Activated CD4-positive, alpha-beta T cell treated with anti-CD3 and anti-CD28 coated beads, Interleukin-2, amount 10 ng/mL, durations not matched to agents 24 days and 14 days (primary cell): ENCODE results near the gene ANKRD13C. TPM values are rescaled to one million over a fixed set of nuclear protein-coding genes. Genes with fewer than 3 reads are reported as not detected.

Experiments used
- DNase-seq: peaks from one replicate; pipeline ENCODE4 v3.0.0; 2022
- H3K27ac Mint-ChIP-seq: one replicate; pipeline ENCODE4 v1.8.0; 2022; ENCODE audit warnings: mild to moderate bottlenecking, mixed read lengths
- H3K27me3 Mint-ChIP-seq: one replicate; pipeline ENCODE4 v1.8.0; 2022; ENCODE audit warnings: mixed read lengths
- H3K36me3 Mint-ChIP-seq: one replicate; pipeline ENCODE4 v1.8.0; 2022; ENCODE audit warnings: low read depth, mild to moderate bottlenecking, mixed read lengths
- H3K4me1 Mint-ChIP-seq: one replicate; pipeline ENCODE4 v1.8.0; 2021; ENCODE audit warnings: mixed read lengths
- H3K4me3 Mint-ChIP-seq: one replicate; pipeline ENCODE4 v1.8.0; 2022; ENCODE audit warnings: mild to moderate bottlenecking, moderate library complexity, mixed read lengths
- H3K9me3 Mint-ChIP-seq: one replicate; pipeline ENCODE4 v1.8.0; 2021; ENCODE audit warnings: mixed read lengths
- intact Hi-C: fragments of 100-400 bp; cut with micrococcal nuclease; formaldehyde crosslinking; loops from one replicate; pipeline ENCODE4 v1.15.1; 2023
- total RNA-seq: library from RNA; stranded (reverse); gene quantifications from 2 replicates; pipeline ENCODE4 v1.2.3, GENCODE V29; 2022

The ANKRD13C gene
- total RNA-seq, 1 donor from 2014 or later = 24.6 TPM

- no peak for DNase-seq
- Mint-ChIP-seq H3K27ac (peak overlapping the region; percentile 51), H3K36me3 (peaks cover 79% of the 10 kb centered on the region), H3K27me3 (no peaks in the 10 kb centered on the region), H3K4me3 (no peak overlapping the region), H3K4me1 (peaks cover 28% of the 10 kb centered on the region), H3K9me3 (no peaks in the 10 kb centered on the region)
- intact Hi-C loops = loop anchor here (5.0 kb wide), 1 partner anchor 115 kb away; no protein-coding TSS in a partner anchor
Measured at GRCh38 chr1:70247122-70247521, 107.4 kb downstream of the ANKRD13C start.

- Mint-ChIP-seq H3K4me1 (peaks cover 6% of the 10 kb centered on the region), H3K27ac (no peak overlapping the region), H3K36me3 (peaks cover 70% of the 10 kb centered on the region), H3K27me3 (no peaks in the 10 kb centered on the region), H3K4me3 (no peak overlapping the region), H3K9me3 (no peaks in the 10 kb centered on the region)
- DNase-seq = no peak
- intact Hi-C loops = no loop called here
Measured at GRCh38 chr1:70239940-70240339, 114.6 kb downstream of the ANKRD13C start.

GRCh38 chr1:70234733-70235132 lies 119.8 kb downstream of the ANKRD13C start:
- peaks cover 4% of the 10 kb centered on the region for H3K4me1 Mint-ChIP-seq
- no peak overlapping the region for H3K27ac Mint-ChIP-seq
- H3K9me3 Mint-ChIP-seq = no peaks in the 10 kb centered on the region
- no peak overlapping the region for H3K4me3 Mint-ChIP-seq
- no peak for DNase-seq
- peaks cover 61% of the 10 kb centered on the region for H3K36me3 Mint-ChIP-seq
- intact Hi-C loops = no loop called here
- H3K27me3 Mint-ChIP-seq = no peaks in the 10 kb centered on the region

GRCh38 chr1:70231475-70231874 lies 123.0 kb downstream of the ANKRD13C start:
- Mint-ChIP-seq H3K27ac (no peak overlapping the region), H3K4me1 (peaks cover 20% of the 10 kb centered on the region), H3K4me3 (no peak overlapping the region), H3K36me3 (peaks cover 57% of the 10 kb centered on the region), H3K9me3 (no peaks in the 10 kb centered on the region), H3K27me3 (no peaks in the 10 kb centered on the region)
- DNase-seq = no peak
- intact Hi-C loops = no loop called here

- Mint-ChIP-seq H3K9me3 (no peaks in the 10 kb centered on the region), H3K27ac (no peak overlapping the region), H3K4me1 (peaks cover 30% of the 10 kb centered on the region), H3K36me3 (peaks cover 49% of the 10 kb centered on the region), H3K27me3 (no peaks in the 10 kb centered on the region), H3K4me3 (no peak overlapping the region)
- no peak for DNase-seq
- intact Hi-C loops = loop anchor here (2.0 kb wide), 1 partner anchor 14 kb away; no protein-coding TSS in a partner anchor
Measured at GRCh38 chr1:70228670-70229069, 125.9 kb downstream of the ANKRD13C start.

- H3K9me3 Mint-ChIP-seq = no peaks in the 10 kb centered on the region
- H3K36me3 Mint-ChIP-seq = peaks cover 51% of the 10 kb centered on the region
- no peaks in the 10 kb centered on the region for H3K27me3 Mint-ChIP-seq
- H3K4me3 Mint-ChIP-seq = peak overlapping the region; percentile 44
- peaks cover 39% of the 10 kb centered on the region for H3K4me1 Mint-ChIP-seq
- H3K27ac Mint-ChIP-seq = peak overlapping the region; percentile 42
- DNase-seq = no peak
- intact Hi-C loops = no loop called here
Measured at GRCh38 chr1:70227439-70227838, 127.1 kb downstream of the ANKRD13C start.

GRCh38 chr1:70224954-70225353 lies 129.6 kb downstream of the ANKRD13C start:
- no peak overlapping the region for H3K27ac Mint-ChIP-seq

GRCh38 chr1:70222716-70223235 lies 131.7 kb downstream of the ANKRD13C start:
- intact Hi-C loops = loop anchor here (5.0 kb wide), 1 partner anchor 860 kb away; the partner anchor contains the start of gene ZRANB2
- Mint-ChIP-seq H3K27me3 (no peaks in the 10 kb centered on the region), H3K4me1 (peaks cover 44% of the 10 kb centered on the region), H3K4me3 (peak overlapping the region; percentile 96), H3K9me3 (no peaks in the 10 kb centered on the region), H3K27ac (peak overlapping the region; percentile 99), H3K36me3 (peaks cover 38% of the 10 kb centered on the region)
- no peak for DNase-seq

More at GRCh38 chr1:70224954-70225353, 129.6 kb downstream of the ANKRD13C start:
- no peaks in the 10 kb centered on the region for H3K9me3 Mint-ChIP-seq
- peaks cover 44% of the 10 kb centered on the region for H3K4me1 Mint-ChIP-seq
- intact Hi-C loops = loop anchor here (5.0 kb wide), 1 partner anchor 857 kb away; the partner anchor contains the start of gene ZRANB2
- H3K36me3 Mint-ChIP-seq = peaks cover 45% of the 10 kb centered on the region
- no peaks in the 10 kb centered on the region for H3K27me3 Mint-ChIP-seq
- DNase-seq = no peak
- no peak overlapping the region for H3K4me3 Mint-ChIP-seq

- no peaks in the 10 kb centered on the region for H3K27me3 Mint-ChIP-seq
Measured at GRCh38 chr1:70221238-70222121, 133.0 kb downstream of the ANKRD13C start, which contains the start of gene SRSF11. SRSF11 (plus strand) TSS chr1:70221380; CDS start chr1:70221637, 257 bp downstream.

GRCh38 chr1:70220517-70221237 lies 133.8 kb downstream of the ANKRD13C start:
- Mint-ChIP-seq H3K4me3 (peak overlapping the region; percentile 96), H3K27ac (peak overlapping the region; percentile 99), H3K4me1 (peaks cover 32% of the 10 kb centered on the region), H3K9me3 (no peaks in the 10 kb centered on the region), H3K27me3 (no peaks in the 10 kb centered on the region), H3K36me3 (peaks cover 39% of the 10 kb centered on the region)
- DNase-seq = peak; percentile 60
- intact Hi-C loops = loop anchor here (1.0 to 5.0 kb wide), 4 partner anchors 15 to 862 kb away; partner anchors contain the start of genes ANKRD13C, CTH, LRRC40 and ZRANB2

More at GRCh38 chr1:70221238-70222121, 133.0 kb downstream of the ANKRD13C start, which contains the start of gene SRSF11:
- peaks cover 33% of the 10 kb centered on the region for H3K4me1 Mint-ChIP-seq
- DNase-seq = peak; percentile 99
- H3K36me3 Mint-ChIP-seq = peaks cover 36% of the 10 kb centered on the region
- intact Hi-C loops = loop anchor here (1.0 to 5.0 kb wide), 4 partner anchors 16 to 861 kb away; partner anchors contain the start of genes ANKRD13C, CTH, LRRC40 and ZRANB2
- peak within 1 kb of the TSS; percentile 99 for H3K27ac Mint-ChIP-seq
- H3K9me3 Mint-ChIP-seq = no peaks in the 10 kb centered on the region
- H3K4me3 Mint-ChIP-seq = peak within 1 kb of the TSS; percentile 96

GRCh38 chr1:70220015-70220414 lies 134.5 kb downstream of the ANKRD13C start:
- no peaks in the 10 kb centered on the region for H3K27me3 Mint-ChIP-seq
- H3K4me3 Mint-ChIP-seq = peak overlapping the region; percentile 64
- no peaks in the 10 kb centered on the region for H3K9me3 Mint-ChIP-seq
- intact Hi-C loops = loop anchor here (5.0 kb wide), 1 partner anchor 862 kb away; the partner anchor contains the start of gene ZRANB2
- H3K27ac Mint-ChIP-seq = peak overlapping the region; percentile 78
- H3K4me1 Mint-ChIP-seq = peaks cover 32% of the 10 kb centered on the region
- peak; percentile 56 for DNase-seq
- peaks cover 45% of the 10 kb centered on the region for H3K36me3 Mint-ChIP-seq

- Mint-ChIP-seq H3K9me3 (no peaks in the 10 kb centered on the region), H3K27me3 (no peaks in the 10 kb centered on the region), H3K4me3 (no peak overlapping the region), H3K36me3 (peaks cover 25% of the 10 kb centered on the region), H3K27ac (no peak overlapping the region), H3K4me1 (peaks cover 26% of the 10 kb centered on the region)
- intact Hi-C loops = no loop called here
- no peak for DNase-seq
Measured at GRCh38 chr1:70211541-70211940, 143.0 kb downstream of the ANKRD13C start.

GRCh38 chr1:70210820-70211219 lies 143.7 kb downstream of the ANKRD13C start:
- Mint-ChIP-seq H3K27me3 (no peaks in the 10 kb centered on the region), H3K4me3 (no peak overlapping the region), H3K9me3 (no peaks in the 10 kb centered on the region), H3K36me3 (peaks cover 23% of the 10 kb centered on the region), H3K27ac (no peak overlapping the region), H3K4me1 (peaks cover 28% of the 10 kb centered on the region)
- intact Hi-C loops = no loop called here
- DNase-seq = no peak
